ENCODE results near the gene FAHD1. TPM values are rescaled to one million over a fixed set of nuclear protein-coding genes. Genes with fewer than 3 reads are reported as not detected.

The FAHD1 gene
- total and polyA plus RNA-seq, 9 of the 15 experiments (the other 6 are each of a cell fraction or from before 2014, with no cell fraction given), result 2.2 to 20.9 (median 10.7) TPM

- no peak overlapping the region for H3K4me3 ChIP-seq
- intact Hi-C loops (cut with micrococcal nuclease) (no loop called here), in situ Hi-C loops (cut with MboI) (no loop called here)
- no peak for TF ChIP-seq PURB (CRISPR knock-in tag; IDR thresholded peaks at IDR 0.05; ENCODE audit: low read depth)
- no peak for TF ChIP-seq SREBF2 (CRISPR knock-in tag; IDR thresholded peaks at IDR 0.05)
- TF ChIP-seq ZNF212 (CRISPR knock-in tag; IDR thresholded peaks at IDR 0.05), result no peak
- TF ChIP-seq POLR2B (IDR thresholded peaks at IDR 0.05; ENCODE audit: low read depth, partially characterized antibody), result no peak
- no peak for TF ChIP-seq HNRNPL (IDR thresholded peaks at IDR 0.05; ENCODE audit: low read depth, low read length)
- TF ChIP-seq, protein P1, sequence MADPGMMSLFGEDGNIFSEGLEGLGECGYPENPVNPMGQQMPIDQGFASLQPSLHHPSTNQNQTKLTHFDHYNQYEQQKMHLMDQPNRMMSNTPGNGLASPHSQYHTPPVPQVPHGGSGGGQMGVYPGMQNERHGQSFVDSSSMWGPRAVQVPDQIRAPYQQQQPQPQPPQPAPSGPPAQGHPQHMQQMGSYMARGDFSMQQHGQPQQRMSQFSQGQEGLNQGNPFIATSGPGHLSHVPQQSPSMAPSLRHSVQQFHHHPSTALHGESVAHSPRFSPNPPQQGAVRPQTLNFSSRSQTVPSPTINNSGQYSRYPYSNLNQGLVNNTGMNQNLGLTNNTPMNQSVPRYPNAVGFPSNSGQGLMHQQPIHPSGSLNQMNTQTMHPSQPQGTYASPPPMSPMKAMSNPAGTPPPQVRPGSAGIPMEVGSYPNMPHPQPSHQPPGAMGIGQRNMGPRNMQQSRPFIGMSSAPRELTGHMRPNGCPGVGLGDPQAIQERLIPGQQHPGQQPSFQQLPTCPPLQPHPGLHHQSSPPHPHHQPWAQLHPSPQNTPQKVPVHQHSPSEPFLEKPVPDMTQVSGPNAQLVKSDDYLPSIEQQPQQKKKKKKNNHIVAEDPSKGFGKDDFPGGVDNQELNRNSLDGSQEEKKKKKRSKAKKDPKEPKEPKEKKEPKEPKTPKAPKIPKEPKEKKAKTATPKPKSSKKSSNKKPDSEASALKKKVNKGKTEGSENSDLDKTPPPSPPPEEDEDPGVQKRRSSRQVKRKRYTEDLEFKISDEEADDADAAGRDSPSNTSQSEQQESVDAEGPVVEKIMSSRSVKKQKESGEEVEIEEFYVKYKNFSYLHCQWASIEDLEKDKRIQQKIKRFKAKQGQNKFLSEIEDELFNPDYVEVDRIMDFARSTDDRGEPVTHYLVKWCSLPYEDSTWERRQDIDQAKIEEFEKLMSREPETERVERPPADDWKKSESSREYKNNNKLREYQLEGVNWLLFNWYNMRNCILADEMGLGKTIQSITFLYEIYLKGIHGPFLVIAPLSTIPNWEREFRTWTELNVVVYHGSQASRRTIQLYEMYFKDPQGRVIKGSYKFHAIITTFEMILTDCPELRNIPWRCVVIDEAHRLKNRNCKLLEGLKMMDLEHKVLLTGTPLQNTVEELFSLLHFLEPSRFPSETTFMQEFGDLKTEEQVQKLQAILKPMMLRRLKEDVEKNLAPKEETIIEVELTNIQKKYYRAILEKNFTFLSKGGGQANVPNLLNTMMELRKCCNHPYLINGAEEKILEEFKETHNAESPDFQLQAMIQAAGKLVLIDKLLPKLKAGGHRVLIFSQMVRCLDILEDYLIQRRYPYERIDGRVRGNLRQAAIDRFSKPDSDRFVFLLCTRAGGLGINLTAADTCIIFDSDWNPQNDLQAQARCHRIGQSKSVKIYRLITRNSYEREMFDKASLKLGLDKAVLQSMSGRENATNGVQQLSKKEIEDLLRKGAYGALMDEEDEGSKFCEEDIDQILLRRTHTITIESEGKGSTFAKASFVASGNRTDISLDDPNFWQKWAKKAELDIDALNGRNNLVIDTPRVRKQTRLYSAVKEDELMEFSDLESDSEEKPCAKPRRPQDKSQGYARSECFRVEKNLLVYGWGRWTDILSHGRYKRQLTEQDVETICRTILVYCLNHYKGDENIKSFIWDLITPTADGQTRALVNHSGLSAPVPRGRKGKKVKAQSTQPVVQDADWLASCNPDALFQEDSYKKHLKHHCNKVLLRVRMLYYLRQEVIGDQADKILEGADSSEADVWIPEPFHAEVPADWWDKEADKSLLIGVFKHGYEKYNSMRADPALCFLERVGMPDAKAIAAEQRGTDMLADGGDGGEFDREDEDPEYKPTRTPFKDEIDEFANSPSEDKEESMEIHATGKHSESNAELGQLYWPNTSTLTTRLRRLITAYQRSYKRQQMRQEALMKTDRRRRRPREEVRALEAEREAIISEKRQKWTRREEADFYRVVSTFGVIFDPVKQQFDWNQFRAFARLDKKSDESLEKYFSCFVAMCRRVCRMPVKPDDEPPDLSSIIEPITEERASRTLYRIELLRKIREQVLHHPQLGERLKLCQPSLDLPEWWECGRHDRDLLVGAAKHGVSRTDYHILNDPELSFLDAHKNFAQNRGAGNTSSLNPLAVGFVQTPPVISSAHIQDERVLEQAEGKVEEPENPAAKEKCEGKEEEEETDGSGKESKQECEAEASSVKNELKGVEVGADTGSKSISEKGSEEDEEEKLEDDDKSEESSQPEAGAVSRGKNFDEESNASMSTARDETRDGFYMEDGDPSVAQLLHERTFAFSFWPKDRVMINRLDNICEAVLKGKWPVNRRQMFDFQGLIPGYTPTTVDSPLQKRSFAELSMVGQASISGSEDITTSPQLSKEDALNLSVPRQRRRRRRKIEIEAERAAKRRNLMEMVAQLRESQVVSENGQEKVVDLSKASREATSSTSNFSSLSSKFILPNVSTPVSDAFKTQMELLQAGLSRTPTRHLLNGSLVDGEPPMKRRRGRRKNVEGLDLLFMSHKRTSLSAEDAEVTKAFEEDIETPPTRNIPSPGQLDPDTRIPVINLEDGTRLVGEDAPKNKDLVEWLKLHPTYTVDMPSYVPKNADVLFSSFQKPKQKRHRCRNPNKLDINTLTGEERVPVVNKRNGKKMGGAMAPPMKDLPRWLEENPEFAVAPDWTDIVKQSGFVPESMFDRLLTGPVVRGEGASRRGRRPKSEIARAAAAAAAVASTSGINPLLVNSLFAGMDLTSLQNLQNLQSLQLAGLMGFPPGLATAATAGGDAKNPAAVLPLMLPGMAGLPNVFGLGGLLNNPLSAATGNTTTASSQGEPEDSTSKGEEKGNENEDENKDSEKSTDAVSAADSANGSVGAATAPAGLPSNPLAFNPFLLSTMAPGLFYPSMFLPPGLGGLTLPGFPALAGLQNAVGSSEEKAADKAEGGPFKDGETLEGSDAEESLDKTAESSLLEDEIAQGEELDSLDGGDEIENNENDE (IDR thresholded peaks at IDR 0.05; ENCODE audit: low read depth, low read length), result no peak
- no peak for TF ChIP-seq NFIC (IDR thresholded peaks at IDR 0.05)
- TF ChIP-seq DMBX1 (CRISPR knock-in tag; IDR thresholded peaks at IDR 0.05; ENCODE audit: borderline replicate concordance), result no peak
- TF ChIP-seq, protein P2, sequence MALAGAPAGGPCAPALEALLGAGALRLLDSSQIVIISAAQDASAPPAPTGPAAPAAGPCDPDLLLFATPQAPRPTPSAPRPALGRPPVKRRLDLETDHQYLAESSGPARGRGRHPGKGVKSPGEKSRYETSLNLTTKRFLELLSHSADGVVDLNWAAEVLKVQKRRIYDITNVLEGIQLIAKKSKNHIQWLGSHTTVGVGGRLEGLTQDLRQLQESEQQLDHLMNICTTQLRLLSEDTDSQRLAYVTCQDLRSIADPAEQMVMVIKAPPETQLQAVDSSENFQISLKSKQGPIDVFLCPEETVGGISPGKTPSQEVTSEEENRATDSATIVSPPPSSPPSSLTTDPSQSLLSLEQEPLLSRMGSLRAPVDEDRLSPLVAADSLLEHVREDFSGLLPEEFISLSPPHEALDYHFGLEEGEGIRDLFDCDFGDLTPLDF (CRISPR knock-in tag; IDR thresholded peaks at IDR 0.05), result no peak
- peaks cover 0 to 5% of the 10 kb centered on the region in 2 experiments; a peak in 3 of 5 replicates for H3K27me3 ChIP-seq (ENCODE audit: control insufficient read depth in 2 of 2, insufficient read depth in 2 of 2, low read length in 2 of 2)
- 45% methylated on average over 6 of the region's 6 CpGs for WGBS (ENCODE audit: insufficient coverage, low coverage, missing lambda C conversion rate)
- peaks cover 9 to 10% of the 10 kb centered on the region in 2 experiments; a peak in 4 of 5 replicates for H3K4me1 ChIP-seq (replicated peaks in 1 of 2; ENCODE audit: control insufficient read depth in 2 of 2, insufficient read depth in 2 of 2, low read length in 2 of 2)
- DNase-seq (ENCODE audit: extremely low read depth in 1 of 4, low spot score in 3 of 4) (no peak), ATAC-seq (no peak), FAIRE-seq (no peak)
- H3K9me3 ChIP-seq (replicated peaks; ENCODE audit: control insufficient read depth, insufficient read depth, low read depth, low read length), result no peaks in the 10 kb centered on the region
- H3K4me2 ChIP-seq (ENCODE audit: insufficient read depth, low read length), result no peak overlapping the region
- no peaks in the 10 kb centered on the region for H4K20me1 ChIP-seq (replicated peaks; ENCODE audit: control insufficient read depth, insufficient read depth, low read length)
- H2AFZ ChIP-seq (ENCODE audit: low read depth, low read length), result no peak overlapping the region
- H3K9ac ChIP-seq (ENCODE audit: insufficient read depth in 1 of 2, low read depth in 2 of 2, low read length in 2 of 2), result peak overlapping the region in 1 of 2 experiments; percentile 52; a peak in 1 of 4 replicates
- H3K27ac ChIP-seq (ENCODE audit: extremely low read depth, low read depth, low read length), result no peak overlapping the region
- POLR2A ChIA-PET, result interaction anchor here (1.0 to 1.6 kb wide), 4 partner anchors 8 to 83 kb away, joined by 3 to 5 read pairs (median 4); no protein-coding TSS in a partner anchor
- no peaks in the 10 kb centered on the region for H3K36me3 ChIP-seq (ENCODE audit: control insufficient read depth, insufficient read depth, low read length)
- H3K79me2 ChIP-seq (ENCODE audit: control insufficient read depth, insufficient read depth, low read length), result no peaks in the 10 kb centered on the region
- no peaks in the 10 kb centered on the region for H3K9me1 ChIP-seq (ENCODE audit: control insufficient read depth, insufficient read depth, low read length)
- CTCF ChIA-PET (ENCODE audit: low intra/inter-chr PET ratio), result interaction anchor here (0.6 kb wide), 1 partner anchor 30 kb away, joined by 3 read pairs; no protein-coding TSS in a partner anchor
- no TSS peak for BruUV-seq (replicated peaks)
Measured at GRCh38 chr16:1877089-1877488, 50.1 kb downstream of the FAHD1 start.

Measured in K562 (cell line).